Liver (tissue), 9 donors: ENCODE measurements around the gene RAB3C. TPM values are rescaled to one million over a fixed set of nuclear protein-coding genes. Genes with fewer than 3 reads are reported as not detected.

ENCODE experiments used
- DNase-seq: peaks from one replicate; pipeline ENCODE4 v3.0.0-alpha.2; 2017; ENCODE audit warnings: low spot score
- H3K27ac ChIP-seq, 2 donors: one replicate each; pipeline ENCODE4 v1.7.0; 2013; ENCODE audit warnings: inconsistent platforms in 2 of 2, low read length in 2 of 2, control low read depth in 1 of 2, low read depth in 1 of 2, mild to moderate bottlenecking in 1 of 2
- H3K27me3 ChIP-seq, 4 donors: one replicate each; pipeline versions ENCODE4 v1.6.1 to v1.7.0; 2013; ENCODE audit warnings: low read length in 3 of 4, inconsistent platforms in 1 of 4, mild to moderate bottlenecking in 1 of 4, moderate library complexity in 1 of 4; ENCODE audit not compliant: control insufficient read depth in 4 of 4, insufficient read depth in 4 of 4
- H3K36me3 ChIP-seq, 4 donors: one replicate each; pipeline versions ENCODE4 v1.6.1 to v1.7.0; 2013; ENCODE audit warnings: low read length in 3 of 4, mild to moderate bottlenecking in 3 of 4, low read depth in 1 of 4, moderate library complexity in 1 of 4; ENCODE audit not compliant: control insufficient read depth in 4 of 4, insufficient read depth in 3 of 4
- H3K4me1 ChIP-seq, 4 donors: one replicate each; pipeline versions ENCODE4 v1.6.1 to v1.7.0; 2013; ENCODE audit warnings: low read length in 3 of 4, mild to moderate bottlenecking in 3 of 4, moderate library complexity in 1 of 4; ENCODE audit not compliant: control insufficient read depth in 4 of 4, insufficient read depth in 4 of 4
- H3K4me3 ChIP-seq, 3 donors: one replicate each; pipeline versions ENCODE4 v1.6.1 to v1.7.0; 2013; ENCODE audit warnings: low read length in 3 of 3, control low read depth in 1 of 3, low read depth in 1 of 3, mild to moderate bottlenecking in 1 of 3
- H3K9ac ChIP-seq, 2 donors: one replicate each; pipeline ENCODE4 v1.7.0; 2013; ENCODE audit warnings: low read length in 2 of 2, mild to moderate bottlenecking in 2 of 2, moderate library complexity in 2 of 2, control low read depth in 1 of 2, low read depth in 1 of 2
- H3K9me3 ChIP-seq, 4 donors: one replicate each; pipeline versions ENCODE4 v1.6.1 to v1.7.0; 2013; ENCODE audit warnings: low read length in 3 of 4; ENCODE audit not compliant: control insufficient read depth in 4 of 4
- CTCF ChIP-seq: fragments of 150-350 bp; IDR thresholded peaks from 2 replicates; pipeline ENCODE4 v1.5.1; 2017; ENCODE audit warnings: improper control_type of control experiment, low read depth, low read length; ENCODE audit not compliant: missing input control
- EGR1 ChIP-seq, 2 donors: IDR thresholded peaks; 2 replicates each; pipeline ENCODE4 v1.6.1; 2016 to 2018; ENCODE audit warnings: antibody characterized with exemption in 2 of 2, low read depth in 2 of 2
- FOXA1 ChIP-seq: IDR thresholded peaks from 2 replicates; pipeline ENCODE4 v1.6.1; 2016; ENCODE audit warnings: antibody characterized with exemption
- FOXA2 ChIP-seq: IDR thresholded peaks from 2 replicates; pipeline ENCODE4 v1.6.1; 2016; ENCODE audit warnings: antibody characterized with exemption
- GABPA ChIP-seq, 2 donors: IDR thresholded peaks in 1 of 2; conservative IDR thresholded peaks in 1 of 2; 2 replicates each; pipeline ENCODE4 v1.6.1; 2016; ENCODE audit warnings: antibody characterized with exemption in 2 of 2, mild to moderate bottlenecking in 1 of 2, moderate library complexity in 1 of 2
- HNF4A ChIP-seq, 2 donors: conservative IDR thresholded peaks; 2 replicates each; pipeline ENCODE4 v1.6.1; 2016; ENCODE audit warnings: antibody characterized with exemption in 2 of 2, mild to moderate bottlenecking in 2 of 2
- HNF4G ChIP-seq: IDR thresholded peaks from 2 replicates; pipeline ENCODE4 v1.6.1; 2016; ENCODE audit warnings: antibody characterized with exemption
- JUND ChIP-seq, 2 donors: IDR thresholded peaks; 2 replicates each; pipeline ENCODE4 v1.6.1; 2016; ENCODE audit warnings: antibody characterized with exemption in 2 of 2
- NR2F2 ChIP-seq: IDR thresholded peaks from 2 replicates; pipeline ENCODE4 v1.6.1; 2016; ENCODE audit warnings: antibody characterized with exemption
- RAD21 ChIP-seq, 2 donors: IDR thresholded peaks; 2 replicates each; pipeline ENCODE4 v1.6.1; 2016; ENCODE audit warnings: antibody characterized with exemption in 2 of 2, mild to moderate bottlenecking in 2 of 2
- RXRA ChIP-seq, 2 donors: IDR thresholded peaks; 2 replicates each; pipeline ENCODE4 v1.6.1; 2017 to 2018; ENCODE audit warnings: antibody characterized with exemption in 2 of 2, mild to moderate bottlenecking in 1 of 2
- SP1 ChIP-seq: IDR thresholded peaks from 2 replicates; pipeline ENCODE4 v1.6.1; 2018; ENCODE audit warnings: antibody characterized with exemption, mild to moderate bottlenecking
- TAF1 ChIP-seq: conservative IDR thresholded peaks from 2 replicates; pipeline ENCODE4 v1.6.1; 2016; ENCODE audit warnings: antibody characterized with exemption, mild to moderate bottlenecking
- YY1 ChIP-seq: IDR thresholded peaks from 2 replicates; pipeline ENCODE4 v1.6.1; 2016; ENCODE audit warnings: antibody characterized with exemption, mild to moderate bottlenecking
- ZBTB33 ChIP-seq: IDR thresholded peaks from 2 replicates; pipeline ENCODE4 v1.6.1; 2016; ENCODE audit warnings: antibody characterized with exemption
- WGBS: extraction: QIAGEN DNeasy Blood & Tissue Kit; methylation state at CpG from one replicate; pipeline ENCODE4 v1.1.7; 2013; 5-methylcytosine and 5-hydroxymethylcytosine counted together
- polyA plus RNA-seq, 2 donors: library from polyadenylated mRNA; stranded (reverse) in 1 of 2; unstranded in 1 of 2; fragments of 200-250 nt in 1 of 2; fragments of >200 nt in 1 of 2; fragmentation: Nextera tagmentation in 1 of 2; extraction: Ambion mirVana in 1 of 2; gene quantifications; one replicate each; pipeline versions ENCODE4 v1.2.1 to v1.2.3, GENCODE V29; 2013 to 2015
- total RNA-seq, 2 donors: library from RNA; depleted of rRNA; stranded (reverse); fragments of >200 nt; gene quantifications; one replicate each; pipeline ENCODE4 v1.2.3, GENCODE V29; 2014
- TF ChIP-seq, protein P1 (sequence below): IDR thresholded peaks from 2 replicates; pipeline ENCODE4 v1.6.1; 2016; ENCODE audit warnings: antibody characterized with exemption, mild to moderate bottlenecking
- TF ChIP-seq, protein P2 (sequence below): IDR thresholded peaks from 2 replicates; pipeline ENCODE4 v1.6.1; 2016; ENCODE audit warnings: antibody characterized with exemption
- TF ChIP-seq, protein P3 (sequence below): IDR thresholded peaks from 2 replicates; pipeline ENCODE4 v1.6.1; 2016; ENCODE audit warnings: antibody characterized with exemption
- donor health status: healthy.
- donor health status: healthy.
- donor health status: healthy.
- donor health status: healthy.
- donor health status: healthy.

Gene RAB3C
- total and polyA plus RNA-seq, 4 donors = 0.72 to 4.6 (median 1.3) TPM

GRCh38 chr5:58542709-58543108, 40.2 kb upstream of the RAB3C start:
- 92% methylated on average over 1 of the region's 1 CpG for WGBS
- TF ChIP-seq HNF4G = no peak
- no peak for TF ChIP-seq RAD21 (IDR thresholded peaks at IDR 0.05)
- no peak for TF ChIP-seq FOXA1
- TF ChIP-seq EGR1 (IDR thresholded peaks at IDR 0.05; ENCODE audit: low read depth in 2 of 2) = no peak
- no peak for TF ChIP-seq TAF1
- no peak for TF ChIP-seq NR2F2
- TF ChIP-seq, protein P1, sequence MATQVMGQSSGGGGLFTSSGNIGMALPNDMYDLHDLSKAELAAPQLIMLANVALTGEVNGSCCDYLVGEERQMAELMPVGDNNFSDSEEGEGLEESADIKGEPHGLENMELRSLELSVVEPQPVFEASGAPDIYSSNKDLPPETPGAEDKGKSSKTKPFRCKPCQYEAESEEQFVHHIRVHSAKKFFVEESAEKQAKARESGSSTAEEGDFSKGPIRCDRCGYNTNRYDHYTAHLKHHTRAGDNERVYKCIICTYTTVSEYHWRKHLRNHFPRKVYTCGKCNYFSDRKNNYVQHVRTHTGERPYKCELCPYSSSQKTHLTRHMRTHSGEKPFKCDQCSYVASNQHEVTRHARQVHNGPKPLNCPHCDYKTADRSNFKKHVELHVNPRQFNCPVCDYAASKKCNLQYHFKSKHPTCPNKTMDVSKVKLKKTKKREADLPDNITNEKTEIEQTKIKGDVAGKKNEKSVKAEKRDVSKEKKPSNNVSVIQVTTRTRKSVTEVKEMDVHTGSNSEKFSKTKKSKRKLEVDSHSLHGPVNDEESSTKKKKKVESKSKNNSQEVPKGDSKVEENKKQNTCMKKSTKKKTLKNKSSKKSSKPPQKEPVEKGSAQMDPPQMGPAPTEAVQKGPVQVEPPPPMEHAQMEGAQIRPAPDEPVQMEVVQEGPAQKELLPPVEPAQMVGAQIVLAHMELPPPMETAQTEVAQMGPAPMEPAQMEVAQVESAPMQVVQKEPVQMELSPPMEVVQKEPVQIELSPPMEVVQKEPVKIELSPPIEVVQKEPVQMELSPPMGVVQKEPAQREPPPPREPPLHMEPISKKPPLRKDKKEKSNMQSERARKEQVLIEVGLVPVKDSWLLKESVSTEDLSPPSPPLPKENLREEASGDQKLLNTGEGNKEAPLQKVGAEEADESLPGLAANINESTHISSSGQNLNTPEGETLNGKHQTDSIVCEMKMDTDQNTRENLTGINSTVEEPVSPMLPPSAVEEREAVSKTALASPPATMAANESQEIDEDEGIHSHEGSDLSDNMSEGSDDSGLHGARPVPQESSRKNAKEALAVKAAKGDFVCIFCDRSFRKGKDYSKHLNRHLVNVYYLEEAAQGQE = no peak
- no peak for TF ChIP-seq GABPA (IDR thresholded peaks at IDR 0.05 in 1 of 2, conservative IDR thresholded peaks at IDR 0.05 in 1 of 2)
- no peak for TF ChIP-seq JUND (IDR thresholded peaks at IDR 0.05)
- TF ChIP-seq RXRA (IDR thresholded peaks at IDR 0.05) = no peak
- no peak for TF ChIP-seq FOXA2
- TF ChIP-seq ZBTB33 = no peak
- no peak for TF ChIP-seq HNF4A (conservative IDR thresholded peaks at IDR 0.05)
- TF ChIP-seq, protein P2, sequence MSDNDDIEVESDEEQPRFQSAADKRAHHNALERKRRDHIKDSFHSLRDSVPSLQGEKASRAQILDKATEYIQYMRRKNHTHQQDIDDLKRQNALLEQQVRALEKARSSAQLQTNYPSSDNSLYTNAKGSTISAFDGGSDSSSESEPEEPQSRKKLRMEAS = no peak
- TF ChIP-seq YY1 = no peak
- TF ChIP-seq CTCF = no peak
- TF ChIP-seq SP1 = no peak
- TF ChIP-seq, protein P3, sequence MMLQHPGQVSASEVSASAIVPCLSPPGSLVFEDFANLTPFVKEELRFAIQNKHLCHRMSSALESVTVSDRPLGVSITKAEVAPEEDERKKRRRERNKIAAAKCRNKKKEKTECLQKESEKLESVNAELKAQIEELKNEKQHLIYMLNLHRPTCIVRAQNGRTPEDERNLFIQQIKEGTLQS = no peak

More at GRCh38 chr5:58542709-58543108, 40.2 kb upstream of the RAB3C start:
- Histone ChIP-seq H3K9me3 (no peaks in the 10 kb centered on the region), H3K9ac (no peak overlapping the region), H3K4me1 (peaks cover 0 to 2% (median 0%) of the 10 kb centered on the region in 4 donors), H3K4me3 (no peak overlapping the region), H3K27ac (no peak overlapping the region), H3K27me3 (no peaks in the 10 kb centered on the region), H3K36me3 (no peaks in the 10 kb centered on the region)
- no peak for DNase-seq
